ENCODE results near the gene ELL3. TPM values are rescaled to one million over a fixed set of nuclear protein-coding genes. Genes with fewer than 3 reads are reported as not detected.
A peak's percentile ranks its signal among the peaks of the same experiment; 100 is the strongest.

ELL3 gene
- total and polyA plus RNA-seq, 2 experiments from 2014 or later = 1.4 to 5.2 TPM

DNA sequence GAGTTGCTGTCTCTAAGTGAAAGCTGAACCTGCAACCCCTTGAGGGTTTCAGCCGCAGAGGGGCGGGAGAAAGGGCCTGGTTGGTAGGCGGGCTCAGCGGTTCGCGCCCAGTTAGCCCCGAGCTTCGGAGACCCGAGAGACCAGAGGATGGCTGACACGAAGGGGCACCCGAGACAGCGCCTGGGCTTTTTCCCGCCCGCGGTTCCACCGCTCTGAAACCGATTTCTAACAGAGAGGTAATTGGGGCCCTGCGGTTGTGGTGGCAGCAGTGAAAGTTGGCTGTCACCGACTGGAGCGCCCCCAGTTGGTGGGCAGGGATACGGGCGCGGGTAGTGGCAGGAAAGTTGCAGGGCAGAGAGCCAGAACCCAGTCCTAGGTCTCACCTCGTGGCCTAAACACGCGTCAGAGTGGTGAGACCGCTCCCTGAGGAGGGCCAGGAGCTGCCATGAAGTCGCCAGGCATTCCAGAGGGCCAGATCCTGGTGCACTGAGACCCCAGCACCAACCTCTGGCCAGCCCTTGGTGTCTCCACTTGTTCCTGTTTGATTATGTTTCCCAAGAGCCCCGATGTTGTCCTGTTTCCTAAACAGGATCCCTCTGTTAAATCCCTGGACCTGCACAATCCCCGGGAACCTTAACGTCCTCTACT is 625 bp upstream of the ELL3 start:
- no peaks in the 10 kb centered on the region for H3K27me3 ChIP-seq (replicated peaks; ENCODE audit: insufficient read depth)
- H3K36me3 ChIP-seq (ENCODE audit: low read depth) = peaks cover 9% of the 10 kb centered on the region
- H3K9me3 ChIP-seq (ENCODE audit: low read depth) = no peaks in the 10 kb centered on the region
- H3K79me2 ChIP-seq (ENCODE audit: insufficient read depth) = no peaks in the 10 kb centered on the region
- H3K9ac ChIP-seq = peak overlapping the region; percentile 78
- DNase-seq = peak; percentile 87
- peaks cover 7% of the 10 kb centered on the region; the same call in 1 of the 2 replicates for H3K4me1 ChIP-seq (ENCODE audit: insufficient read depth)
- H2AFZ ChIP-seq = peak overlapping the region; percentile 91
- H3K4me3 ChIP-seq = peak overlapping the region; percentile 85
- WGBS, 2 experiments (ENCODE audit: low coverage in 1 of 2, low lambda C conversion rate in 2 of 2, missing lambda C conversion rate in 2 of 2) = 2 to 5% methylated on average over 28 to 31 of the region's 31 CpGs
- no peaks in the 10 kb centered on the region for H3K9me2 ChIP-seq (ENCODE audit: insufficient read depth)
- in situ Hi-C loops (cut with MboI) = no loop called here
- no peak for TF ChIP-seq EZH2phosphoT487 (IDR thresholded peaks at IDR 0.05; ENCODE audit: insufficient read depth, low read depth)
- TF ChIP-seq EZH2 (IDR thresholded peaks at IDR 0.05; ENCODE audit: insufficient read depth, poor library complexity, severe bottlenecking) = no peak
- no peaks in the 10 kb centered on the region for H4K20me1 ChIP-seq (ENCODE audit: insufficient read depth)
- H3K4me2 ChIP-seq (ENCODE audit: unreplicated experiment) = peak overlapping the region; percentile 93
- H3F3A ChIP-seq (ENCODE audit: insufficient read depth) = peaks cover 41% of the 10 kb centered on the region
- H3K27ac ChIP-seq = peak overlapping the region; percentile 64

DNA sequence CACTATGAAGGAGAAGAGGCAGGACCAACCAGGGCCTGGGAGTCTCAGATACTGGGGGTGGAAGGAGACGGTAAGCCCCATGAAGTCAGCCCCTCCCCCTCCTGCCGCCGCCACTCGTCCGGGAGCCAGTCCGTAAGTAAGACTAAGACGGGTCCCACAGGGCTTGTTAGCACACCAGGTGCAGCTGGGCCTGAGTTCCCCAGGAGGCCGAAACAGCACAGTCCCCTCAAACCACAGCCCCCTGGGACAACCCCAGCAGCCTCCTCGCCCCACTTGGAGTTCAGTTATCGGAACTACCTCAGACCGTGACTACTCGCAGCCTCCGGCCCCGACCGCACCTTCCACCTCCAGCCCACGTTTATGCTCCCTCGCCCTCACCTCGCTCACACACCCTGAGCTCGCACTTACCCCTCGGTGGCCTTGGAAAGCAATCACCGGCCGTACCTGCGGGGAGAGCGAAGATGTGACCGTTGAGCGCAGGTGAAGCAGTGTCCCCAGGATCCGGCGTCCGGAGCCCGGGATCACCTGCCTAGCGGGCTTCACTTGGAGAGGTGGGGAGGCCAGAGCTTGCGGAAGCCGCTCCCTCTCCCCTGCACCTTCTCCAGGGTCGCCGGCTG is 557 bp downstream of the ELL3 start:
- Histone ChIP-seq H3K27ac (no peak overlapping the region), H3K4me2 (ENCODE audit: unreplicated experiment) (peak overlapping the region; percentile 93), H3F3A (ENCODE audit: insufficient read depth) (peaks cover 53% of the 10 kb centered on the region), H3K27me3 (replicated peaks; ENCODE audit: insufficient read depth) (no peaks in the 10 kb centered on the region), H3K4me1 (ENCODE audit: insufficient read depth) (peaks cover 7% of the 10 kb centered on the region; the same call in 1 of the 2 replicates), H3K36me3 (ENCODE audit: low read depth) (peaks cover 20% of the 10 kb centered on the region), H3K9me2 (ENCODE audit: insufficient read depth) (no peaks in the 10 kb centered on the region), H2AFZ (peak overlapping the region; percentile 91; the same call in 1 of the 2 replicates), H3K9ac (peak overlapping the region; percentile 78; the same call in 1 of the 2 replicates), H3K79me2 (ENCODE audit: insufficient read depth) (no peaks in the 10 kb centered on the region), H4K20me1 (ENCODE audit: insufficient read depth) (no peaks in the 10 kb centered on the region), H3K4me3 (peak overlapping the region; percentile 85), H3K9me3 (ENCODE audit: low read depth) (no peaks in the 10 kb centered on the region)
- TF ChIP-seq EZH2 (IDR thresholded peaks at IDR 0.05; ENCODE audit: insufficient read depth, poor library complexity, severe bottlenecking) = no peak
- TF ChIP-seq EZH2phosphoT487 (IDR thresholded peaks at IDR 0.05; ENCODE audit: insufficient read depth, low read depth) = no peak
- WGBS, 2 experiments (ENCODE audit: low coverage in 1 of 2, low lambda C conversion rate in 2 of 2, missing lambda C conversion rate in 2 of 2) = 54% methylated on average over 31 to 35 of the region's 35 CpGs
- DNase-seq = no peak
- in situ Hi-C loops (cut with MboI) = no loop called here

DNA sequence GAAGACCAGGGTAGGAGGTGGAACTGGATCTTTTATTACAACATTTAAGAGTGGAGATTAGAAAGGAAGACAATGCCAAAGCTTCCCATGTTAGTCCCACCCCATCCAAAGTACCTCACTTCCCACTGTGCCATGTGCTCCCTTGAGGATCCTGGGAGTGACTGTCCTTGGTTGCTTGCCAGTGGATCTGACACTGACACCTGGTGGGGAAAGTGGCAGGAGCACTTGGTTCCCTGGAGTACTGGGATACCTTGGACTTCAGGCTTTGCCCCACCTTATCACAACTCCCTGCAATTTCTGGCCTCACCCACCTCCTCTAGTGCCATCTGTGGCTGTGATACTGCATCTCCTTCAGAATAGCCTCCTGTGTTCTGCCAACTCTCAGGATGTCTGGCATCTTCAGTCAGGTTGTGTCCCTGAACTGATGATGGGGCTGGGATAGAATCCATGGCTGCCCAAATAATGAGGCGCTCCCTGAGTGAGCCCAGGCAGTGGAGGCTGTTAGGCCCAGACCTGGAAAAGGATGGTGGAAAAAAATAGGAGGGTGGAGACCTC is 1.3 kb downstream of the ELL3 start:
- H3K36me3 ChIP-seq (ENCODE audit: low read depth) = peaks cover 27% of the 10 kb centered on the region
- H4K20me1 ChIP-seq (ENCODE audit: insufficient read depth) = no peaks in the 10 kb centered on the region
- H3K9me2 ChIP-seq (ENCODE audit: insufficient read depth) = no peaks in the 10 kb centered on the region
- TF ChIP-seq EZH2phosphoT487 (IDR thresholded peaks at IDR 0.05; ENCODE audit: insufficient read depth, low read depth) = no peak
- TF ChIP-seq EZH2 (IDR thresholded peaks at IDR 0.05; ENCODE audit: insufficient read depth, poor library complexity, severe bottlenecking) = no peak
- no peaks in the 10 kb centered on the region for H3K27me3 ChIP-seq (replicated peaks; ENCODE audit: insufficient read depth)
- WGBS, 2 experiments (ENCODE audit: low coverage in 1 of 2, low lambda C conversion rate in 2 of 2, missing lambda C conversion rate in 2 of 2) = 90 to 94% methylated on average over 1 of the region's 1 CpG
- no peak overlapping the region for H3K9ac ChIP-seq
- no peak overlapping the region for H3K4me3 ChIP-seq
- H3K4me2 ChIP-seq (ENCODE audit: unreplicated experiment) = no peak overlapping the region
- H2AFZ ChIP-seq = no peak overlapping the region
- no peaks in the 10 kb centered on the region for H3K79me2 ChIP-seq (ENCODE audit: insufficient read depth)
- peaks cover 60% of the 10 kb centered on the region for H3F3A ChIP-seq (ENCODE audit: insufficient read depth)
- in situ Hi-C loops (cut with MboI) = no loop called here
- peaks cover 7% of the 10 kb centered on the region; the same call in 1 of the 2 replicates for H3K4me1 ChIP-seq (ENCODE audit: insufficient read depth)
- no peak overlapping the region for H3K27ac ChIP-seq
- H3K9me3 ChIP-seq (ENCODE audit: low read depth) = no peaks in the 10 kb centered on the region
- DNase-seq = peak; percentile 74

GRCh38 chr15:43774062-43774461 is 2.7 kb downstream of the ELL3 start:
- Histone ChIP-seq H3K9ac (no peak overlapping the region), H3K4me3 (no peak overlapping the region), H3K27me3 (replicated peaks; ENCODE audit: insufficient read depth) (no peaks in the 10 kb centered on the region), H3K79me2 (ENCODE audit: insufficient read depth) (no peaks in the 10 kb centered on the region), H3K9me2 (ENCODE audit: insufficient read depth) (no peaks in the 10 kb centered on the region), H3K4me1 (ENCODE audit: insufficient read depth) (peaks cover 7% of the 10 kb centered on the region; the same call in 1 of the 2 replicates), H4K20me1 (ENCODE audit: insufficient read depth) (no peaks in the 10 kb centered on the region), H3F3A (ENCODE audit: insufficient read depth) (peaks cover 71% of the 10 kb centered on the region), H3K36me3 (ENCODE audit: low read depth) (peaks cover 38% of the 10 kb centered on the region), H3K9me3 (ENCODE audit: low read depth) (no peaks in the 10 kb centered on the region), H3K27ac (no peak overlapping the region), H3K4me2 (ENCODE audit: unreplicated experiment) (no peak overlapping the region), H2AFZ (no peak overlapping the region)
- 71 to 78% methylated on average over 4 of the region's 4 CpGs for WGBS, 2 experiments (ENCODE audit: low coverage in 1 of 2, low lambda C conversion rate in 2 of 2, missing lambda C conversion rate in 2 of 2)
- DNase-seq = no peak
- TF ChIP-seq EZH2phosphoT487 (IDR thresholded peaks at IDR 0.05; ENCODE audit: insufficient read depth, low read depth) = no peak
- no peak for TF ChIP-seq EZH2 (IDR thresholded peaks at IDR 0.05; ENCODE audit: insufficient read depth, poor library complexity, severe bottlenecking)
- in situ Hi-C loops (cut with MboI) = no loop called here

Data from GM23248 (cell line).